ENCODE measurements around the gene NOL9.

Gene NOL9

GRCh38 chr1:6554031-6554906 lies at the start of gene NOL9:
Gene NOL9, minus strand, starts transcription at chr1:6554513. Its CDS starts 11 bp downstream, at chr1:6554502.
- POLR2A ChIA-PET = interaction anchor here (0.8 kb wide), 1 partner anchor 26 kb away, joined by 3 read pairs; the partner anchor contains the start of gene ZBTB48
- DNase-seq (ENCODE audit: extremely low spot score) = peak; percentile 99
- peak; percentile 92 for TF ChIP-seq CTCF (IDR thresholded peaks at IDR 0.05; ENCODE audit: control extremely low read depth, extremely low read depth, low read depth, missing control alignments)
- CTCF ChIA-PET = interaction anchor here (0.6 to 4.2 kb wide), 43 partner anchors 9 to 654 kb away, joined by 3 to 24 read pairs (median 4); partner anchors contain the start of genes RNF207 and ZBTB48

DNA sequence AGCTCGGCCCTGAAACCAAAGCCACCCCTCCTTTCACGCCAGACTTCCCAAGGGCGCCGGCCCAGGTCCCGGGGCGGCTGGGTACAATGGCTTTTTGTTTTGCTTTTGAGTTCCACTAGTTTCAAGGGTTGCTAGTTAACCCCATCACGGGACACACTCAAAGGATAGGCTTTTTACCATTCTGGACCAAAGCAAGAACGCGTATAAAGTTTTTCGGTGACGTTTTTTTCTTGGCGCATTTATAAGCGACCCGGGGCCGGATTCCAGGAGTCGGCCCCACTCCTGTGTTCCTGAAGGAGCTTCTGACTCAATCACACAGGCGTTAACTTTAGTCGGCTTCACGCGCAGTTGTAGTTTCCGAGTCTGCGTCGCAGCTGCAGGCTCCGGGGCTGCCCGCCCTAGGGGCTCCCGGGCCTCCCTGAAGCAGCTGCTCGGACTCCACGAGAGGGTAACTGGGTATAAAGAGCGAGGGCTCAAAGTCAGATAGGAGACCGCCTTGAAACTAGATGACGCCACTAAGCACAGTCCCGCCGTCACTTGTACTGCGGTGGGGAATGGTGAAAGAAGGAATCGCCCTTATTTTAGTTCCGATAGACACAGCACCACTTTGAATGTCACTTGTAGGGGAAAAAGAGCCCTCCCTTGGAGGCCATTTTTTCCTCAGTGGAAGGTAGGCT lies 49.1 kb upstream of the NOL9 start:
- TF ChIP-seq CTCF (IDR thresholded peaks at IDR 0.05; ENCODE audit: control extremely low read depth, extremely low read depth, low read depth, missing control alignments) = no peak
- ChIA-PET POLR2A (interaction anchor here (0.9 kb wide), 1 partner anchor 24 kb away, joined by 3 read pairs; the partner anchor contains the start of gene ZBTB48), CTCF (interaction anchor here (1.0 to 1.9 kb wide), 4 partner anchors 14 to 49 kb away, joined by 4 to 6 read pairs (median 4); partner anchors contain the start of gene NOL9)
- peak; percentile 59 for DNase-seq (ENCODE audit: extremely low spot score)

- TF ChIP-seq CTCF (IDR thresholded peaks at IDR 0.05; ENCODE audit: control extremely low read depth, extremely low read depth, low read depth, missing control alignments) = no peak
- ChIA-PET POLR2A (interaction anchor here (0.9 to 1.2 kb wide), 2 partner anchors 13 to 23 kb away, joined by 3 read pairs; partner anchors contain the start of gene ZBTB48), CTCF (interaction anchor here (1.0 to 3.6 kb wide), 5 partner anchors 20 to 49 kb away, joined by 4 to 16 read pairs (median 4); partner anchors contain the start of genes NOL9 and ZBTB48)
- DNase-seq (ENCODE audit: extremely low spot score) = peak; percentile 92
Observed at GRCh38 chr1:6602669-6603237, 48.4 kb upstream of the NOL9 start, which contains the start of gene KLHL21. Gene KLHL21, minus strand, starts transcription at chr1:6602869. Its CDS starts 52 bp downstream, at chr1:6602817.

DNA sequence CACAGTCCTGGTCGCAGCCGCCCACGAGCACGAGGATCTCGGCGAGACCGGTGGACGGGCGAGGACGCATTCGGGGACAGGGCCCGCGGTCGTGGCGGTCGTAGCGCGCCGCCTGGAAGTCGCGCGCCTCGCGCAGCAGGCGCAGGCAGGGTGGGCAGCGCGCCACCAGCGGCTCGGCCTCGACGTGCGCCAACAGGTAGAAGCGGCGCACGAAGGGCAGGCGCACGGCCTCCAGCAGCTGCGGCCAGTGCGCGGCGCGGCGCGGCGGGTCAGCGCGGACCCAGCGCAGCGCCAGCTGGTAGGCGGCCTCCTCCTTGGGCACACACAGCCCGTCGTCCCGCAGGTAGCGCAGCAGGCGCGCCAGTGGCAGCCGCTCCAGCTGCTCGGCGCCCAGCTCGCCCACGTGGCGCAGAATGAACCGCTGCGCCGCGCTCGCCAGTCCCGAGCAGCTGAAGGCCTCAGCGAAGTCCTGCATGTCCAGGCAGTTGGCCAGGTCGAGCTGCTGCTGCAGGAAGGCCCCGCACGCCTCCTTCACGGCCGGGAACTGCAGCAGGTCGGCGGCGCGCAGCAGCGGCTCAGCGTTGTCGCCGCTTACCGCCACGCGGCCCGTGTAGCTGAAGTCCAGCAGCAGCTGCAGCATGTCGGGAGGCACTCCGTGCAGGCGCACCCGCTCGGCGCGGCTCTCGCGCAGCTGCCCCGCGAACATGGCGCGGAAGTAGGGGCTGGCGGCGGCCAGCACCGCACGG lies 47.8 kb upstream of the NOL9 start:
- DNase-seq (ENCODE audit: extremely low spot score) = peak; percentile 56
- no peak for TF ChIP-seq CTCF (IDR thresholded peaks at IDR 0.05; ENCODE audit: control extremely low read depth, extremely low read depth, low read depth, missing control alignments)
- ChIA-PET CTCF (interaction anchor here (0.9 to 3.6 kb wide), 6 partner anchors 10 to 44 kb away, joined by 3 to 16 read pairs (median 4); partner anchors contain the start of gene ZBTB48), POLR2A (interaction anchor here (0.5 to 1.2 kb wide), 4 partner anchors 10 to 99 kb away, joined by 3 to 4 read pairs (median 3); partner anchors contain the start of gene ZBTB48)

DNA sequence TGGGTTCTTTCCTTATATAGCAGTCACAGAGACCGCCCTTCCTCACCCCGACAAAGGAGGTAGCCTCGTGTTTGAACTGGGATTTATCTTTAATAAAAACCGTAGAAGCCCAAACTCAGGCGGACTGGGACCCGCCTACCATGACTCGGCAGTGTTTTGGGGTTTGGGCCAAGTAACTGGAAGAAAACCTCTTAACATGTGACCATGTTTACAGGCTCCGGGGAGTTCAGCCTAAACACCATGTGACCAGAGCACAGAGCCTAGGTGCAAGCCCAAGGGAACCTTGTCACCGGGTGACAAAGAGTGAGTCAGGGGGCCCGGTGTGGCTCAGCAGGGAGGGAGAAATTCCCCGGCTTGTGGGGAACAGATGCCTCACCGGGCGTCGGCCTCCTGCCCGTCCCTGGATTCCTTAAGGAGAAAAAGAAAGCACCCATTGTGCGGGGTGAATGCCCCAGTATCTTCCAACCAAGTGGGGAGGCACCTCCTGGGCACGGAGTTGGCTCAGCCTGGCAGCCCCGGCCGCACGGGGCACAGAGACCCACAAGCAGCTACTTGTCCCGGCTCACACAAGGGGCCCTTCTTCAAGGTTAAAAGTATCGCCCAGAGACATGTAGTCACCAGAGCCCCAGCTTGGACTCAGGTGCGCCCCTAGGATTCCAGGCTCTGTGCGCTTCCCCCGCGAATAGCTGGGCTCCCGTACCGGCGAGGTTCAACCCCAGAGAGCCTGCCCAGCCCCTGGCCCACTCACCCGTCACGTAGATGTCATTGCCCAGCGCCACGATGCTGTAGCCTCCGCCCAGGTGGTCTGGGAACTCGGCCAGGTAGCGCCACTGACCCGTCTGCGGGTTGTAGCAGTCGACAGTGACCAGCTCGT lies 47.0 kb upstream of the NOL9 start:
- CTCF ChIA-PET = interaction anchor here (0.9 to 3.6 kb wide), 7 partner anchors 11 to 47 kb away, joined by 3 to 16 read pairs (median 4); partner anchors contain the start of genes NOL9, THAP3 and ZBTB48
- TF ChIP-seq CTCF (IDR thresholded peaks at IDR 0.05; ENCODE audit: control extremely low read depth, extremely low read depth, low read depth, missing control alignments) = no peak
- POLR2A ChIA-PET = interaction anchor here (0.5 to 1.2 kb wide), 4 partner anchors 9 to 98 kb away, joined by 3 to 4 read pairs (median 3); partner anchors contain the start of gene ZBTB48
- peak; percentile 75 for DNase-seq (ENCODE audit: extremely low spot score)
